Chondrocyte (in vitro differentiated cells): ENCODE data around the gene MYO1G. TPM values are rescaled to one million over a fixed set of nuclear protein-coding genes. Genes with fewer than 3 reads are reported as not detected.

Experiments
- DNase-seq: peaks from one replicate; pipeline ENCODE4 v3.0.0; 2021; ENCODE audit warnings: mixed read lengths, low spot score
- H3K27ac Mint-ChIP-seq: one replicate; pipeline ENCODE4 v1.8.0; 2021; ENCODE audit warnings: mild to moderate bottlenecking, moderate library complexity, mixed read lengths; ENCODE audit not compliant: unreplicated experiment
- H3K27me3 Mint-ChIP-seq: 2 replicates; pipeline ENCODE4 v1.8.0; 2021; ENCODE audit warnings: low read depth, mixed read lengths
- H3K36me3 Mint-ChIP-seq: 2 replicates; pipeline ENCODE4 v1.8.0; 2021; ENCODE audit warnings: low read depth, mixed read lengths
- H3K4me1 Mint-ChIP-seq: 2 replicates; pipeline ENCODE4 v1.8.0; 2021; ENCODE audit warnings: low read depth, mild to moderate bottlenecking, mixed read lengths
- H3K4me3 Mint-ChIP-seq: one replicate; pipeline ENCODE4 v1.8.0; 2021; ENCODE audit warnings: mild to moderate bottlenecking, moderate library complexity, mixed read lengths; ENCODE audit not compliant: unreplicated experiment
- H3K9me3 Mint-ChIP-seq: 2 replicates; pipeline ENCODE4 v1.8.0; 2021; ENCODE audit warnings: low read depth, mixed read lengths
- total RNA-seq: library from RNA; stranded (reverse); gene quantifications from 3 replicates; pipeline ENCODE4 v1.2.1, GENCODE V29; 2021
- TF ChIP-seq, protein P1 (sequence below): fragments of 200-600 bp; sonication (generic); IDR thresholded peaks from 2 replicates; pipeline ENCODE4 v1.5.0; 2021; ENCODE audit warnings: antibody characterized with exemption, mild to moderate bottlenecking, moderate library complexity

The MYO1G gene
- total RNA-seq, 1 donor from 2014 or later = 0.05 TPM

DNA sequence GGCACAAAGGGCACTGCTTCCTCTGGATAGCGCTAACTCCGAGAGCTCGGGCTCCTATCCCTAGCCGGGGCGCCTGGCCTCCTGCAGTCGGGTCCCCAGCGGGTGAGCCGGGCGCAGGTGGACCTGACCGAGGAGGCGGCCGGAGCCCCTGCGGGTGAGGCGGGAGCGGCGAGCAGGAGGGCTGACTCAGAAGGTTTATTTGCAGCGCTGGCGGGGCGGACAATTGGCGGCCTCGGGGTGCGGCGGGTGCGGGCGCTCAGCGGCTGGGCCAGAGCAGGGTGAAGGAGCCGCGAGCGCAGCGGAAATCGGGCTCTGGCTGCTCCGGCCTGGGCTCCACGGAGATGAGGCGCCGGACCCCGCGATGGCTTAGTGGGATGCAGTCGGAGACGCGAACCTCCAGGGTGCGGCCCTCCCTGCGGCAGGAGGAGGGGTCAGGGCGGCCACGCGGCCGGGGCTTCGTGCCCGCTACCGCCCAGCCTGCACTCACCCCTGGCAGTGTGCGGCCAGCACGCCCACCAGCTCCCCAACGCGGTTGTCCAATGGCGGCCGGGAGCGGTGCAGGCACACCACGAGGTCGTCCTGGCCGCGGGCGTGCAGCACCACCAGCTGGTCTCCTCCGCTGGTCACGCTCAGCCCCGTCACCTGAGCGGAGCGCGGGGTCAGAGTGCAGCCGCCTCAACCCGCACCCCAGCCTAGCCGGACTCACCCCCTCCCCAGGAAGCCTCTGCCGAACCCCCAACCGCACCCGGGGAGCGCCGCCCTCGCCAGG is 16.1 kb downstream of the MYO1G start:
- no peaks in the 10 kb centered on the region for H3K9me3 Mint-ChIP-seq
- no peaks in the 10 kb centered on the region for H3K36me3 Mint-ChIP-seq
- no peaks in the 10 kb centered on the region for H3K4me1 Mint-ChIP-seq
- H3K27me3 Mint-ChIP-seq = peaks cover 3% of the 10 kb centered on the region
- DNase-seq = peak; percentile 93
- H3K4me3 Mint-ChIP-seq = peak overlapping the region; percentile 56
- TF ChIP-seq, protein P1, sequence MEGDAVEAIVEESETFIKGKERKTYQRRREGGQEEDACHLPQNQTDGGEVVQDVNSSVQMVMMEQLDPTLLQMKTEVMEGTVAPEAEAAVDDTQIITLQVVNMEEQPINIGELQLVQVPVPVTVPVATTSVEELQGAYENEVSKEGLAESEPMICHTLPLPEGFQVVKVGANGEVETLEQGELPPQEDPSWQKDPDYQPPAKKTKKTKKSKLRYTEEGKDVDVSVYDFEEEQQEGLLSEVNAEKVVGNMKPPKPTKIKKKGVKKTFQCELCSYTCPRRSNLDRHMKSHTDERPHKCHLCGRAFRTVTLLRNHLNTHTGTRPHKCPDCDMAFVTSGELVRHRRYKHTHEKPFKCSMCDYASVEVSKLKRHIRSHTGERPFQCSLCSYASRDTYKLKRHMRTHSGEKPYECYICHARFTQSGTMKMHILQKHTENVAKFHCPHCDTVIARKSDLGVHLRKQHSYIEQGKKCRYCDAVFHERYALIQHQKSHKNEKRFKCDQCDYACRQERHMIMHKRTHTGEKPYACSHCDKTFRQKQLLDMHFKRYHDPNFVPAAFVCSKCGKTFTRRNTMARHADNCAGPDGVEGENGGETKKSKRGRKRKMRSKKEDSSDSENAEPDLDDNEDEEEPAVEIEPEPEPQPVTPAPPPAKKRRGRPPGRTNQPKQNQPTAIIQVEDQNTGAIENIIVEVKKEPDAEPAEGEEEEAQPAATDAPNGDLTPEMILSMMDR = peak; percentile 26
- H3K27ac Mint-ChIP-seq = no peak overlapping the region

DNA sequence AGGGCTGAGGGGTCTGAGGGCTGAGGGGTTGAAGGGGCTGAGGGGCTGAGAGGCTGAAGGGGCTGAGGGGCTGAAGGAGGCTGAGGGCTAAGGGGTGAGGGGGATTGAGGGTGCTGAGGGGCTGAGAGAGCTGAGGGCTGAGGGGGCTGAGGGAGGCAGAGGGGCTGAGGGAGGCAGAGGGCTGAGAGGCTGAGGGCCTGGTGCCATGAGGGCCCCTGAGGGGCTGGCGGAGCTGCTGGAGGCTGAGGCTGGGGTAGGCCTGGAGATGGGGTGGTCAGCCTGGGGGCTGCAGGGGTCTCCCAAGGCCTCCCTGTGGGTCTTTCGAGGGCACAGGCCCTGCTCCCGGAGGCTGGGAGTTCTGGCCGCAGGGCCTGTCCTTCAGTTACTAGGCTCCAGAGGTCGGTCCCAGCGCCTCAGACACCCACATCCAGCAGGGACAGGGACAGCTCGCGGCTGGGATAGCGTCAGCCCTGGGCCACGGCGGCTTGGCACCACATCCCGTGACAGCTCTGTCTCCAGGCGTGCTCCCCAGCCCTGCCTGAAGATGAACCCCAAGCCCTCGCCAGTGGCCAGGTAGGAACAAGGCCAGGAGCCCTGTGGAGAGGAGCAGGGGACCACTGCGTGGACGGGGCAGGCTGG is 16.9 kb downstream of the MYO1G start:
- Mint-ChIP-seq H3K27ac (no peak overlapping the region), H3K9me3 (no peaks in the 10 kb centered on the region), H3K4me1 (no peaks in the 10 kb centered on the region), H3K36me3 (no peaks in the 10 kb centered on the region), H3K4me3 (no peak overlapping the region), H3K27me3 (peaks cover 3% of the 10 kb centered on the region)
- no peak for DNase-seq
- TF ChIP-seq, protein P1 = no peak

GRCh38 chr7:44960011-44960580 is 18.7 kb downstream of the MYO1G start:
- H3K36me3 Mint-ChIP-seq = no peaks in the 10 kb centered on the region
- H3K27me3 Mint-ChIP-seq = peaks cover 3% of the 10 kb centered on the region
- no peak overlapping the region for H3K27ac Mint-ChIP-seq
- DNase-seq = no peak
- no peak overlapping the region for H3K4me3 Mint-ChIP-seq
- no peaks in the 10 kb centered on the region for H3K4me1 Mint-ChIP-seq
- no peaks in the 10 kb centered on the region for H3K9me3 Mint-ChIP-seq
- TF ChIP-seq, protein P1 = no peak

- H3K4me3 Mint-ChIP-seq = no peak overlapping the region
- DNase-seq = peak; percentile 20
- H3K9me3 Mint-ChIP-seq = no peaks in the 10 kb centered on the region
- H3K4me1 Mint-ChIP-seq = no peaks in the 10 kb centered on the region
- H3K27ac Mint-ChIP-seq = no peak overlapping the region
- TF ChIP-seq, protein P1 = no peak
- peaks cover 3% of the 10 kb centered on the region for H3K27me3 Mint-ChIP-seq
- H3K36me3 Mint-ChIP-seq = no peaks in the 10 kb centered on the region
Measured at GRCh38 chr7:44959433-44959951, 19.3 kb downstream of the MYO1G start.

- Mint-ChIP-seq H3K4me1 (no peaks in the 10 kb centered on the region), H3K27me3 (peaks cover 3% of the 10 kb centered on the region), H3K4me3 (no peak overlapping the region), H3K36me3 (no peaks in the 10 kb centered on the region), H3K9me3 (no peaks in the 10 kb centered on the region), H3K27ac (no peak overlapping the region)
- DNase-seq = no peak
- TF ChIP-seq, protein P1 = no peak
Measured at GRCh38 chr7:44958645-44959344, 20.0 kb downstream of the MYO1G start.
